GM23338 (cell line): ENCODE data around the gene CIDEA. TPM values are rescaled to one million over a fixed set of nuclear protein-coding genes. Genes with fewer than 3 reads are reported as not detected.

Experiments
- ATAC-seq: fragments of 200-7000 bp; cut with Tn5 transposase; 3 replicates; pipeline ENCODE4 v1.9.1; 2020
- DNase-seq: peaks from one replicate; pipeline ENCODE4 v3.0.0-alpha.2; 2015; ENCODE audit warnings: low spot score
- H2AFZ ChIP-seq: fragments of 200-600 bp; sonication (generic); 2 replicates; pipeline ENCODE4 v1.8.0; 2016; ENCODE audit warnings: antibody characterized with exemption, mild to moderate bottlenecking, moderate library complexity
- H3F3A ChIP-seq: fragments of 200-600 bp; sonication (generic); replicated peaks from 2 replicates; pipeline ENCODE4 v1.8.0; 2017; ENCODE audit warnings: antibody characterized with exemption, mixed run types, low read depth
- H3K27ac ChIP-seq: fragments of 200-600 bp; sonication (generic); 2 replicates; pipeline ENCODE4 v1.6.1; 2016; ENCODE audit warnings: low read depth
- H3K27me3 ChIP-seq: fragments of 200-600 bp; sonication (generic); 2 replicates; pipeline ENCODE4 v1.8.0; 2016; ENCODE audit warnings: mild to moderate bottlenecking, mixed run types, moderate library complexity; ENCODE audit not compliant: insufficient read depth
- H3K36me3 ChIP-seq: fragments of 200-600 bp; sonication (generic); 2 replicates; pipeline ENCODE4 v1.8.0; 2016; ENCODE audit warnings: mild to moderate bottlenecking; ENCODE audit not compliant: insufficient read depth
- H3K4me1 ChIP-seq: fragments of 200-600 bp; sonication (generic); 2 replicates; pipeline ENCODE4 v1.8.0; 2016; ENCODE audit warnings: mild to moderate bottlenecking, moderate library complexity; ENCODE audit not compliant: insufficient read depth
- H3K4me2 ChIP-seq: fragments of 200-600 bp; sonication (generic); 2 replicates; pipeline ENCODE4 v1.7.1; 2017; ENCODE audit warnings: mixed run types
- H3K4me3 ChIP-seq: fragments of 200-600 bp; sonication (generic); 2 replicates; pipeline ENCODE4 v1.6.1; 2016; ENCODE audit warnings: mixed run types
- H3K79me2 ChIP-seq: fragments of 200-600 bp; sonication (generic); replicated peaks from 2 replicates; pipeline ENCODE4 v1.8.0; 2017; ENCODE audit warnings: mild to moderate bottlenecking; ENCODE audit not compliant: insufficient read depth
- H3K9me2 ChIP-seq: fragments of 200-600 bp; sonication (generic); 2 replicates; pipeline ENCODE4 v1.8.0; 2017; ENCODE audit not compliant: insufficient read depth
- H4K20me1 ChIP-seq: fragments of 200-600 bp; sonication (generic); replicated peaks from 2 replicates; pipeline ENCODE4 v1.8.0; 2017; ENCODE audit warnings: mild to moderate bottlenecking; ENCODE audit not compliant: insufficient read depth
- H3K27ac Mint-ChIP-seq: 2 replicates; pipeline ENCODE4 v1.8.0; 2020; ENCODE audit warnings: inconsistent platforms, mild to moderate bottlenecking, moderate library complexity, mixed read lengths
- H3K27me3 Mint-ChIP-seq: 3 replicates; pipeline ENCODE4 v1.8.0; 2022; ENCODE audit warnings: low read depth, mild to moderate bottlenecking, moderate library complexity, mixed read lengths, inconsistent platforms; ENCODE audit not compliant: insufficient read depth, poor library complexity
- H3K36me3 Mint-ChIP-seq: 3 replicates; pipeline ENCODE4 v1.8.0; 2021; ENCODE audit warnings: low read depth, mild to moderate bottlenecking, inconsistent platforms, moderate library complexity, mixed read lengths
- H3K4me1 Mint-ChIP-seq: 3 replicates; pipeline ENCODE4 v1.8.0; 2020; ENCODE audit warnings: mild to moderate bottlenecking, inconsistent platforms, mixed read lengths
- H3K4me3 Mint-ChIP-seq: 3 replicates; pipeline ENCODE4 v1.8.0; 2021; ENCODE audit warnings: moderate library complexity, mild to moderate bottlenecking, inconsistent platforms, mixed read lengths
- H3K9me3 Mint-ChIP-seq: 3 replicates; pipeline ENCODE4 v1.8.0; 2020; ENCODE audit warnings: moderate library complexity, mild to moderate bottlenecking, inconsistent platforms, mixed read lengths
- CTCF ChIP-seq, 2 experiments: fragments of 200-600 bp in 1 of 2; sonication (generic) in 1 of 2; conservative IDR thresholded peaks; 2 replicates each; pipeline versions ENCODE4 v1.5.1 to v1.6.1; 2016 to 2017; ENCODE audit warnings: antibody characterized with exemption in 2 of 2, low read depth in 2 of 2, mild to moderate bottlenecking in 2 of 2, moderate library complexity in 1 of 2
- EZH2 ChIP-seq: fragments of 200-600 bp; sonication (generic); IDR thresholded peaks from one replicate; pipeline ENCODE4 v1.8.0; 2017; ENCODE audit warnings: antibody characterized with exemption, mild to moderate bottlenecking, low read depth; ENCODE audit not compliant: unreplicated experiment
- EZH2phosphoT487 ChIP-seq: fragments of 200-600 bp; sonication (generic); IDR thresholded peaks from one replicate; pipeline ENCODE4 v1.8.1; 2018; ENCODE audit warnings: antibody characterized with exemption; ENCODE audit not compliant: unreplicated experiment
- NANOG ChIP-seq: IDR thresholded peaks from 2 replicates; pipeline ENCODE4 v1.6.1; 2016; ENCODE audit warnings: antibody characterized with exemption, borderline replicate concordance
- STAT1 ChIP-seq: IDR thresholded peaks from one replicate; pipeline ENCODE4 v1.6.1; 2016; ENCODE audit warnings: antibody characterized with exemption; ENCODE audit not compliant: unreplicated experiment
- ZNF114 ChIP-seq: fragments of 250-450 bp; sonication (Bioruptor Pico); IDR thresholded peaks from 2 replicates; pipeline ENCODE4 v1.5.0; 2020; ENCODE audit warnings: mild to moderate bottlenecking, moderate library complexity
- ZNF331 ChIP-seq: fragments of 250-450 bp; sonication (Bioruptor Pico); IDR thresholded peaks from 2 replicates; pipeline ENCODE4 v1.5.0; 2020; ENCODE audit warnings: low read depth, mild to moderate bottlenecking, moderate library complexity
- ZNF462 ChIP-seq: fragments of 250-450 bp; sonication (Bioruptor Pico); IDR thresholded peaks from 2 replicates; pipeline ENCODE4 v1.5.0; 2020; ENCODE audit warnings: mild to moderate bottlenecking, moderate library complexity
- polyA plus RNA-seq: library from polyadenylated mRNA; unstranded; fragments of >200 nt; fragmentation: Nextera tagmentation; extraction: Ambion mirVana; gene quantifications from 2 replicates; pipeline ENCODE4 v1.2.1, GENCODE V29; 2016
- total RNA-seq: library from RNA; depleted of rRNA; stranded (reverse); fragments of >200 nt; shearing (Covaris generic); gene quantifications from 2 replicates; pipeline ENCODE4 v1.2.3, GENCODE V29; 2014

CIDEA gene
- total and polyA plus RNA-seq, 2 experiments from 2014 or later: 0.45 TPM; not detected in 1

- TF ChIP-seq ZNF462 (CRISPR knock-in tag): no peak
- no peak for TF ChIP-seq STAT1
- TF ChIP-seq EZH2: no peak
- TF ChIP-seq EZH2phosphoT487: no peak
These were observed 63.6 kb downstream of the CIDEA start (continued) for GRCh38 chr18:12317664-12318333.

GRCh38 chr18:12318334-12318697, 64.2 kb downstream of the CIDEA start:
- H3K4me2 ChIP-seq: no peak overlapping the region
- no peak overlapping the region for H3K4me3 ChIP-seq
- Mint-ChIP-seq H3K4me3 (no peak overlapping the region), H3K9me3 (no peaks in the 10 kb centered on the region), H3K27ac (no peak overlapping the region), H3K36me3 (peaks cover 30% of the 10 kb centered on the region), H3K4me1 (peaks cover 9% of the 10 kb centered on the region), H3K27me3 (peaks cover 6% of the 10 kb centered on the region)
- no peaks in the 10 kb centered on the region for H3K27me3 ChIP-seq
- no peaks in the 10 kb centered on the region for H3K9me2 ChIP-seq
- H3K4me1 ChIP-seq: peaks cover 9% of the 10 kb centered on the region; the same call in 1 of the 2 replicates
- H3K79me2 ChIP-seq: peaks cover 55% of the 10 kb centered on the region
- 0 out of 2 replicates have a peak, but pooled peaks cover 3% of the 10 kb centered on the region for H3F3A ChIP-seq
- no peak for DNase-seq
- peaks cover 21% of the 10 kb centered on the region for H4K20me1 ChIP-seq
- peaks cover 15% of the 10 kb centered on the region for H3K36me3 ChIP-seq
- 0 out of 2 replicates have a peak overlapping the region, but pooled peaks have one; percentile 39 for H3K27ac ChIP-seq
- ATAC-seq: peak; percentile 84
- H2AFZ ChIP-seq: no peak overlapping the region
- TF ChIP-seq ZNF114 (CRISPR knock-in tag): no peak
- TF ChIP-seq ZNF331 (CRISPR knock-in tag): no peak
- no peak for TF ChIP-seq EZH2phosphoT487
- no peak for TF ChIP-seq CTCF (conservative IDR thresholded peaks at IDR 0.05; ENCODE audit: low read depth in 2 of 2)
- no peak for TF ChIP-seq NANOG
- no peak for TF ChIP-seq EZH2
- no peak for TF ChIP-seq STAT1
